Ishikawa (cell line): ENCODE measurements around the gene MYDGF.

ENCODE experiments used
- RAD21 ChIP-seq: IDR thresholded peaks from 2 replicates; pipeline ENCODE4 v1.6.1; 2012; ENCODE audit warnings: low read depth
- TAF1 ChIP-seq: IDR thresholded peaks from 2 replicates; pipeline ENCODE4 v1.6.1; 2012; ENCODE audit warnings: low read depth, mild to moderate bottlenecking

DNA sequence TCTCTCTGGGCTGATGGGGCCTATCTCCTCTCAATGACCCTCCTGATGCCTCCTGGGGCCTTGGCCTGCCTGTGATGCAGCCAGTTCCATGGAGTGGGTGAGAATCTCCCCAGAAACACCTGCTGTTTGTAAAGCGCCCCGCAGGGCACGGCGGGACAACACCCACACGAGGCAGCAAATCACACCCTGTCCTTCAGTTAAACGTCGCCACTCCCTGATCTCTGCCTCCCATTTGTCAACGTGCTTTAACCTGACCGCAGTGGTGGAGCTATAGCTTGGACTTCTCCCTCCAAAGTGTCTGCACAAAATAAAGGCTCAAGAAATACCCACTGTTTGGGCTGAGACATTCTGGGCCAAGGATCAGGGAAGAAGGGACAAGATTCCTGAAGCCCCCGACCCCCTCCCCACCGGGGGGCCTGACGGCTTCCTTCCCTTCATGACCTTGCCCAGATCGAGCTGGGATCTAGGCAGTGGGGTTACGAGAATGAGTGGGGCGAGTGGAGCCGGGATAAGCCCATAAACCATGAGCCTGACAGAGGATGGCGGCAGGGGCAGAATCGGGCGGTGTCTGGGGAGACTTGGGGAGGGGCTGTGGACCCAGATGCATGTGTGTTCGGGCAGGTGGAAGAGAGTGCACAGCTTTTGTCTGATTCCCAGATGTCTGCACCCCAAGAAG, 8.0 kb downstream of the MYDGF start:
- TF ChIP-seq TAF1 (no peak), RAD21 (no peak)
